Measurements from ENCODE around the gene WIF1. TPM values are rescaled to one million over a fixed set of nuclear protein-coding genes. Genes with fewer than 3 reads are reported as not detected.

Gene WIF1
- total RNA-seq, 2 donors from 2014 or later: 0.20 TPM; not detected in 1

GRCh38 chr12:65152596-65152995, 31.5 kb upstream of the WIF1 start:
- no peaks in the 10 kb centered on the region for H3K4me1 ChIP-seq
- no peak for TF ChIP-seq CTCF (IDR thresholded peaks at IDR 0.05)
- no peaks in the 10 kb centered on the region for H3K9me3 ChIP-seq
- no peak overlapping the region for H3K4me3 ChIP-seq
- intact Hi-C loops (cut with DNase I): no loop called here
- H3K9ac ChIP-seq (ENCODE audit: low read depth in 2 of 2, low read length in 2 of 2): no peak overlapping the region
- no peak overlapping the region for H3K27ac ChIP-seq
- H3K36me3 ChIP-seq: no peaks in the 10 kb centered on the region
- no peak for DNase-seq
- no peaks in the 10 kb centered on the region for H3K27me3 ChIP-seq

- H3K27ac ChIP-seq: no peak overlapping the region
- TF ChIP-seq CTCF (IDR thresholded peaks at IDR 0.05): no peak
These were observed 30.9 kb upstream of the WIF1 start for GRCh38 chr12:65152012-65152411.

GRCh38 chr12:65147312-65147905, 26.3 kb upstream of the WIF1 start:
- DNase-seq: no peak
- intact Hi-C loops (cut with DNase I): no loop called here
- no peak for TF ChIP-seq CTCF (IDR thresholded peaks at IDR 0.05)
- no peak overlapping the region for H3K9ac ChIP-seq (ENCODE audit: low read depth in 2 of 2, low read length in 2 of 2)
- H3K4me1 ChIP-seq: no peaks in the 10 kb centered on the region
- no peak overlapping the region for H3K27ac ChIP-seq
- no peaks in the 10 kb centered on the region for H3K36me3 ChIP-seq
- H3K9me3 ChIP-seq: no peaks in the 10 kb centered on the region
- no peaks in the 10 kb centered on the region for H3K27me3 ChIP-seq
- H3K4me3 ChIP-seq: no peak overlapping the region

More at GRCh38 chr12:65152012-65152411, 30.9 kb upstream of the WIF1 start:
- Histone ChIP-seq H3K4me1 (no peaks in the 10 kb centered on the region), H3K27me3 (no peaks in the 10 kb centered on the region), H3K9me3 (no peaks in the 10 kb centered on the region), H3K9ac (ENCODE audit: low read depth in 2 of 2, low read length in 2 of 2) (no peak overlapping the region), H3K4me3 (no peak overlapping the region), H3K36me3 (no peaks in the 10 kb centered on the region)
- intact Hi-C loops (cut with DNase I): no loop called here
- DNase-seq: no peak

- Histone ChIP-seq H3K4me1 (no peaks in the 10 kb centered on the region), H3K9me3 (no peaks in the 10 kb centered on the region), H3K36me3 (no peaks in the 10 kb centered on the region), H3K4me3 (no peak overlapping the region), H3K27me3 (no peaks in the 10 kb centered on the region), H3K9ac (ENCODE audit: low read depth in 2 of 2, low read length in 2 of 2) (no peak overlapping the region), H3K27ac (no peak overlapping the region)
- intact Hi-C loops (cut with DNase I): no loop called here
- TF ChIP-seq CTCF (IDR thresholded peaks at IDR 0.05): no peak
- no peak for DNase-seq
These were observed 19.6 kb upstream of the WIF1 start for GRCh38 chr12:65140738-65141137.

DNA sequence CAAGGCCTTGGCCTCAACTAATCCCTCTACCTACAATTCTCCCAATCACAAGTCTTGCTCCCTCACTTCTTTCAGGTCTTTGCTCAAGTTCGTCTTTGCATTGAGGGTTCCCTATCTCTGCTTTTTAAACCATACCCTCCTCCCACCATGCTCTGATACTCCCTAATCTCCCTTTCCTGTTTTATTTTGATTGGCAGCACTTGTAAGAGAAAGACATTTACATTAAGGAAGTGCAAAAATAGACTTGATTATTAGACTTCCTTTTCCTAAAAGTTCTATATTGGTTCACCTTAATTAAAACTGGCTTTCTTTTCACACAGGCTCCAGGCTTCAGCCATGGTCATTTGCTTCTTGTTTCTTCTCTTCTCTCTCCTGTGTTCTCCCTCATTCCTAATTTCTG, 18.3 kb upstream of the WIF1 start:
- Histone ChIP-seq H3K4me3 (no peak overlapping the region), H3K36me3 (no peaks in the 10 kb centered on the region), H3K9me3 (no peaks in the 10 kb centered on the region), H3K27ac (no peak overlapping the region), H3K27me3 (no peaks in the 10 kb centered on the region), H3K9ac (ENCODE audit: low read depth in 2 of 2, low read length in 2 of 2) (no peak overlapping the region), H3K4me1 (no peaks in the 10 kb centered on the region)
- DNase-seq: no peak
- no peak for TF ChIP-seq CTCF (IDR thresholded peaks at IDR 0.05)
- intact Hi-C loops (cut with DNase I): no loop called here
